Stimulated activated naive CD8-positive, alpha-beta T cell treated with anti-CD3 and anti-CD28 coated beads, Interleukin-15, Interleukin-2, amounts not matched to agents 100 ng/mL and 50 ng/mL, for 24 hours (primary cell): Measurements from ENCODE around the gene CDK18.

ENCODE experiments used
- H3K27ac Mint-ChIP-seq: one replicate; pipeline ENCODE4 v1.8.0; 2021; ENCODE audit warnings: mild to moderate bottlenecking, mixed read lengths
- H3K27me3 Mint-ChIP-seq: one replicate; pipeline ENCODE4 v1.8.0; 2021; ENCODE audit warnings: mixed read lengths
- H3K36me3 Mint-ChIP-seq: one replicate; pipeline ENCODE4 v1.8.0; 2021; ENCODE audit warnings: low read depth, mixed read lengths
- H3K4me1 Mint-ChIP-seq: one replicate; pipeline ENCODE4 v1.8.0; 2021; ENCODE audit warnings: low read depth, mixed read lengths
- H3K4me3 Mint-ChIP-seq: one replicate; pipeline ENCODE4 v1.8.0; 2021; ENCODE audit warnings: mild to moderate bottlenecking, mixed read lengths
- H3K9me3 Mint-ChIP-seq: one replicate; pipeline ENCODE4 v1.8.0; 2021; ENCODE audit warnings: mixed read lengths

CDK18 gene

GRCh38 chr1:205492201-205492667 lies 12.2 kb upstream of the CDK18 start:
- H3K36me3 Mint-ChIP-seq: no peaks in the 10 kb centered on the region
- no peak overlapping the region for H3K27ac Mint-ChIP-seq
- H3K27me3 Mint-ChIP-seq: peaks cover 53% of the 10 kb centered on the region
- H3K9me3 Mint-ChIP-seq: no peaks in the 10 kb centered on the region
- no peak overlapping the region for H3K4me3 Mint-ChIP-seq
- H3K4me1 Mint-ChIP-seq: no peaks in the 10 kb centered on the region

- Mint-ChIP-seq H3K36me3 (no peaks in the 10 kb centered on the region), H3K4me1 (no peaks in the 10 kb centered on the region), H3K9me3 (no peaks in the 10 kb centered on the region), H3K27me3 (peaks cover 53% of the 10 kb centered on the region), H3K4me3 (no peak overlapping the region), H3K27ac (no peak overlapping the region)
These were observed 11.7 kb upstream of the CDK18 start for GRCh38 chr1:205492774-205493173.

- Mint-ChIP-seq H3K9me3 (no peaks in the 10 kb centered on the region), H3K4me3 (no peak overlapping the region), H3K27me3 (peaks cover 47% of the 10 kb centered on the region), H3K27ac (no peak overlapping the region), H3K4me1 (no peaks in the 10 kb centered on the region), H3K36me3 (no peaks in the 10 kb centered on the region)
These were observed 11.0 kb upstream of the CDK18 start for GRCh38 chr1:205493241-205494085.

- H3K27ac Mint-ChIP-seq: no peak overlapping the region
- no peaks in the 10 kb centered on the region for H3K9me3 Mint-ChIP-seq
- peaks cover 43% of the 10 kb centered on the region for H3K27me3 Mint-ChIP-seq
- H3K4me1 Mint-ChIP-seq: no peaks in the 10 kb centered on the region
- H3K36me3 Mint-ChIP-seq: no peaks in the 10 kb centered on the region
- no peak overlapping the region for H3K4me3 Mint-ChIP-seq
These were observed 10.4 kb upstream of the CDK18 start for GRCh38 chr1:205494115-205494514.

- Mint-ChIP-seq H3K4me1 (no peaks in the 10 kb centered on the region), H3K9me3 (no peaks in the 10 kb centered on the region), H3K27ac (no peak overlapping the region), H3K4me3 (no peak overlapping the region), H3K27me3 (peaks cover 36% of the 10 kb centered on the region), H3K36me3 (no peaks in the 10 kb centered on the region)
These were observed 9.1 kb upstream of the CDK18 start for GRCh38 chr1:205495237-205495823.

- Mint-ChIP-seq H3K27me3 (peaks cover 28% of the 10 kb centered on the region), H3K4me3 (no peak overlapping the region), H3K36me3 (no peaks in the 10 kb centered on the region), H3K4me1 (no peaks in the 10 kb centered on the region), H3K9me3 (no peaks in the 10 kb centered on the region), H3K27ac (no peak overlapping the region)
These were observed 7.8 kb upstream of the CDK18 start for GRCh38 chr1:205496661-205497060.

- Mint-ChIP-seq H3K36me3 (no peaks in the 10 kb centered on the region), H3K27me3 (peaks cover 21% of the 10 kb centered on the region), H3K4me3 (no peak overlapping the region), H3K4me1 (no peaks in the 10 kb centered on the region), H3K9me3 (no peaks in the 10 kb centered on the region), H3K27ac (no peak overlapping the region)
These were observed 7.1 kb upstream of the CDK18 start for GRCh38 chr1:205497351-205497750.

GRCh38 chr1:205499789-205500188 lies 4.7 kb upstream of the CDK18 start:
- Mint-ChIP-seq H3K27ac (no peak overlapping the region), H3K36me3 (no peaks in the 10 kb centered on the region), H3K4me3 (no peak overlapping the region), H3K27me3 (peaks cover 2% of the 10 kb centered on the region), H3K4me1 (peaks cover 5% of the 10 kb centered on the region), H3K9me3 (no peaks in the 10 kb centered on the region)

GRCh38 chr1:205500240-205501233 lies 3.9 kb upstream of the CDK18 start:
- no peak overlapping the region for H3K4me3 Mint-ChIP-seq
- no peaks in the 10 kb centered on the region for H3K9me3 Mint-ChIP-seq
- H3K36me3 Mint-ChIP-seq: no peaks in the 10 kb centered on the region
- peaks cover 2% of the 10 kb centered on the region for H3K27me3 Mint-ChIP-seq
- H3K4me1 Mint-ChIP-seq: peaks cover 13% of the 10 kb centered on the region
- no peak overlapping the region for H3K27ac Mint-ChIP-seq

GRCh38 chr1:205502111-205502810 lies 2.2 kb upstream of the CDK18 start:
- no peak overlapping the region for H3K4me3 Mint-ChIP-seq
- H3K36me3 Mint-ChIP-seq: no peaks in the 10 kb centered on the region
- peaks cover 13% of the 10 kb centered on the region for H3K4me1 Mint-ChIP-seq
- no peak overlapping the region for H3K27ac Mint-ChIP-seq
- H3K9me3 Mint-ChIP-seq: no peaks in the 10 kb centered on the region
- H3K27me3 Mint-ChIP-seq: no peaks in the 10 kb centered on the region

- Mint-ChIP-seq H3K36me3 (no peaks in the 10 kb centered on the region), H3K27me3 (no peaks in the 10 kb centered on the region), H3K4me3 (no peak overlapping the region), H3K27ac (no peak overlapping the region), H3K9me3 (no peaks in the 10 kb centered on the region), H3K4me1 (peaks cover 13% of the 10 kb centered on the region)
These were observed 1.5 kb upstream of the CDK18 start for GRCh38 chr1:205502992-205503391.

GRCh38 chr1:205505076-205505729 lies 734 bp downstream of the CDK18 start:
- Mint-ChIP-seq H3K4me1 (peaks cover 13% of the 10 kb centered on the region), H3K27ac (no peak overlapping the region), H3K36me3 (no peaks in the 10 kb centered on the region), H3K9me3 (no peaks in the 10 kb centered on the region), H3K4me3 (peak overlapping the region; percentile 74), H3K27me3 (no peaks in the 10 kb centered on the region)

GRCh38 chr1:205505791-205506190 lies 1.3 kb downstream of the CDK18 start:
- no peaks in the 10 kb centered on the region for H3K27me3 Mint-ChIP-seq
- no peaks in the 10 kb centered on the region for H3K36me3 Mint-ChIP-seq
- no peak overlapping the region for H3K4me3 Mint-ChIP-seq

More at GRCh38 chr1:205505791-205506190, 1.3 kb downstream of the CDK18 start:
- Mint-ChIP-seq H3K4me1 (peaks cover 17% of the 10 kb centered on the region), H3K9me3 (no peaks in the 10 kb centered on the region), H3K27ac (no peak overlapping the region)
